Activated naive CD4-positive, alpha-beta T cell treated with anti-CD3 and anti-CD28 coated beads for 36 hours (primary cell): ENCODE data around the gene POLD3. TPM values are rescaled to one million over a fixed set of nuclear protein-coding genes. Genes with fewer than 3 reads are reported as not detected.
"Not testable (repeated sequence)": the region's sequence is repeated elsewhere in the genome, so short reads cannot be mapped to it uniquely, and the experiment has no call there.

Source experiments
- CTCF ChIA-PET: fragments of 350-600 bp; sonication (Branson Sonifier 250); formaldehyde crosslinking; loops from one replicate; lab custom pipeline; 2021; ENCODE audit warnings: antibody characterized with exemption; lab: Charles Lee
- DNase-seq: peaks from one replicate; pipeline ENCODE4 v3.0.0-alpha.2; 2020
- H3K27ac Mint-ChIP-seq: one replicate; pipeline ENCODE4 v1.8.0; 2021; ENCODE audit warnings: mild to moderate bottlenecking, mixed read lengths
- H3K27me3 Mint-ChIP-seq: one replicate; pipeline ENCODE4 v1.8.0; 2021; ENCODE audit warnings: low read depth, mixed read lengths
- H3K36me3 Mint-ChIP-seq: one replicate; pipeline ENCODE4 v1.8.0; 2021; ENCODE audit warnings: low read depth, mixed read lengths
- H3K4me1 Mint-ChIP-seq: one replicate; pipeline ENCODE4 v1.8.0; 2021; ENCODE audit warnings: low read depth, mixed read lengths
- H3K4me3 Mint-ChIP-seq: one replicate; pipeline ENCODE4 v1.8.0; 2021; ENCODE audit warnings: mild to moderate bottlenecking, moderate library complexity, mixed read lengths
- H3K9me3 Mint-ChIP-seq: one replicate; pipeline ENCODE4 v1.8.0; 2021; ENCODE audit warnings: mixed read lengths
- intact Hi-C: fragments of 100-400 bp; cut with micrococcal nuclease; formaldehyde crosslinking; loops from one replicate; pipeline ENCODE4 v1.15.1; 2023
- total RNA-seq, 2 experiments: library from RNA; stranded (reverse); gene quantifications; one replicate each; pipeline ENCODE4 v1.2.3, GENCODE V29; 2021

Gene POLD3
- total RNA-seq, 2 experiments from 2014 or later = 84.8 to 91.9 TPM

DNA sequence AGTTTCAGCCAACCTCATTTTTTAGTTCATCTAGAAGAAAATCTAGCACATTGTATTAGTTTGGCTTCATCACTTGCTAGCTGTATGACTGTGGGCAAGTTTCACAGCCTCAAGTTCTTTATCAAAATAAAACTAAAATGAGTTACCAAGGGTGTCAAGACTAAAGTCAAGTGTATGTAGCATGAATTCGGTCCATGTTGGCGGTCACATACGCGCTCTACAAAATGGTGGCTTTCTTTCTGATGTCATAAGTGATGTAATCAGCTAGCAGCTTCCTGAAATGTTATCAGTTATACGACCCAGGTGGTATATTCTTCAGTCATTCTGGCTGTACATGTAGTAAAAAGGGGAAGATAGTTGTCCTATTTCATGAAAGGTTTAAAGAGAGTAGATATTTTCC lies 50.5 kb downstream of the POLD3 start:
- Mint-ChIP-seq H3K27me3 (no peaks in the 10 kb centered on the region), H3K36me3 (peaks cover 54% of the 10 kb centered on the region), H3K27ac (no peak overlapping the region), H3K9me3 (no peaks in the 10 kb centered on the region), H3K4me3 (no peak overlapping the region), H3K4me1 (no peaks in the 10 kb centered on the region)
- CTCF ChIA-PET = no interaction called here
- DNase-seq = no peak
- intact Hi-C loops = no loop called here

DNA sequence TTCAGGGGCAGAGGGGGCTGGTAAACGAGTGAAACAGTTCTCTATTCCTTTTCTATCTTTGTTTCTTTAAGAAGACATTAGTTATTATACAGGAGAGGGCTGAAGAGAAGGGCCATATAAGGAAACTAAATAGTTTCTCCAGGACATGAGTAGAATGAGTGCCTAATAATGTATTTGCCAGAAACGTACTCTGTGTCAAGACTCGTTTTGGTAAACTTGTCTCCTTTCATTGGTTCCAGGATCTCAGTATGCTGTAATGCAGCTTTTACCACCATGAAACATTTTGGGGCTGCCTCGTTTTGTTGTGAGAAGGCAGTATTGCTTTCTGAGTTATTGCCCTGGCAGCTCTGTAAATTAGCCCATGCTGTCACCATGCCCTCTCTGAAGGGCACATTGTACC lies 51.7 kb downstream of the POLD3 start:
- no peak overlapping the region for H3K4me3 Mint-ChIP-seq
- H3K27me3 Mint-ChIP-seq = no peaks in the 10 kb centered on the region
- intact Hi-C loops = no loop called here
- H3K36me3 Mint-ChIP-seq = peaks cover 57% of the 10 kb centered on the region
- H3K9me3 Mint-ChIP-seq = no peaks in the 10 kb centered on the region
- no peak for DNase-seq
- H3K4me1 Mint-ChIP-seq = no peaks in the 10 kb centered on the region
- CTCF ChIA-PET = no interaction called here
- H3K27ac Mint-ChIP-seq = no peak overlapping the region

DNA sequence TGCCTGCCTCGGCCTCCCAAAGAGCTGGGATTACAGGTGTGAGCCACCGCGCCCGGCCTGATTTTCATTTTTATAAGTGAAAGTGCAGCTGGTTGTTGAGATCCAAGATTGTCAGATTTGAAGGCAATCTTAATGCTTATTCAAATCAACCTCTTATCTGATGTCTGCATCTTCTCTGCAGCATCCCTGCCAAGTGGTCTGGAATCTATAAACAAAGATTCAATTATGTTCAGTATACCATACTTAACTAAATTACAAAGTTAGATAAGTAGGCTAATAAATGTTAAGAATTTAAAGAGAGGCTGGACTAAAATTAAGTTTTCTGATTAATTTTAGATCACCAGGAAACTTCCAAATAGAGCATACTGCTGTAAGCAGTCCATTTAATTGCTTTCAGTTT lies 53.8 kb downstream of the POLD3 start:
- CTCF ChIA-PET = interaction anchor here (0.7 kb wide), 1 partner anchor 1270 kb away, joined by 3 read pairs; no protein-coding TSS in a partner anchor
- peaks cover 58% of the 10 kb centered on the region for H3K36me3 Mint-ChIP-seq
- H3K4me3 Mint-ChIP-seq = no peak overlapping the region
- no peaks in the 10 kb centered on the region for H3K4me1 Mint-ChIP-seq
- intact Hi-C loops = no loop called here
- H3K9me3 Mint-ChIP-seq = no peaks in the 10 kb centered on the region
- H3K27me3 Mint-ChIP-seq = no peaks in the 10 kb centered on the region
- H3K27ac Mint-ChIP-seq = no peak overlapping the region
- DNase-seq = no peak

DNA sequence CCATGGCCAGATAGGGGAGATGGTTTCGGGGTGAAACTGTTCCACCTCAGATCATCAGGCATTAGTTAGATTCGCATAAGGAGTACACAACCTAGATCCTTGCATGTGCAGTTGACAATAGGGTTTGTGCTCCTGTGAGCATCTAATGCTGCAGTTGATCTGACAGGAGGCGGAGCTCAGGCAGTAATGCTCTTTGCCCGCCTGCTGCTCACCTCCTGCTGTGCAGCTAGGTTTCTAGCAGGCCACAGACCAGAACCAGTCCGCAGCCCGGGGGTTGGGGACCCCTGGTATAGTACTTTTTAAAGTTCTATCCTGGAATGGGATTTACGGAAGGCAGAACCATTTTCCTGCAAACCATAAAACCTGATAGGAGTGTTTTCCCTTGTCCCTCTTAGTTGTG lies 54.6 kb downstream of the POLD3 start:
- H3K36me3 Mint-ChIP-seq = peaks cover 57% of the 10 kb centered on the region
- no peak overlapping the region for H3K4me3 Mint-ChIP-seq
- intact Hi-C loops = no loop called here

DNA sequence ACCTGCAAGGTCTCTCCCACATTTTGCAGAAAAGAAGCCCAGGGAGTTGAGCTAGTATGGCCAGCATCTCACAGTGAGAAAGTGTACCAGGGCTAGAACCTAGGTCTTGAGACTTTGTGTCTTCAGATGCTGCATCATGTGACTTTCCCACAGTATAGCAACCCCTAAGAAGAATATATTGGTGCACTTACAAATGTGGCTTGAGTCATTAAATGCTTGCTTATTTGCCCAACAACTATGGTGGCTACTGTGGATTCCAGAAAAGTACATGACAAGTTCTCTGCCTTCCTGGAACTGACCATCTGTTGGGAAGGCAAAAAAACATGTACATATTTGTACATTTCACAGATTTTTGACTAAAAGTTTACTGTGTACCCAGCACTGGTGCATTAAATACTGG lies 55.0 kb downstream of the POLD3 start:
- no peak overlapping the region for H3K27ac Mint-ChIP-seq
- H3K4me1 Mint-ChIP-seq = no peaks in the 10 kb centered on the region
- intact Hi-C loops = no loop called here
- H3K36me3 Mint-ChIP-seq = peaks cover 59% of the 10 kb centered on the region
- no peaks in the 10 kb centered on the region for H3K9me3 Mint-ChIP-seq
- no peaks in the 10 kb centered on the region for H3K27me3 Mint-ChIP-seq
- no peak for DNase-seq
- CTCF ChIA-PET = no interaction called here
- no peak overlapping the region for H3K4me3 Mint-ChIP-seq

More for the DNA sequence above, 54.6 kb downstream of the POLD3 start:
- Mint-ChIP-seq H3K27me3 (no peaks in the 10 kb centered on the region), H3K4me1 (no peaks in the 10 kb centered on the region), H3K27ac (no peak overlapping the region), H3K9me3 (no peaks in the 10 kb centered on the region)
- CTCF ChIA-PET = no interaction called here
- DNase-seq = no peak

- intact Hi-C loops = no loop called here
- no peak overlapping the region for H3K4me3 Mint-ChIP-seq
- CTCF ChIA-PET = no interaction called here
- no peaks in the 10 kb centered on the region for H3K9me3 Mint-ChIP-seq
- H3K4me1 Mint-ChIP-seq = no peaks in the 10 kb centered on the region
- H3K36me3 Mint-ChIP-seq = peaks cover 61% of the 10 kb centered on the region
- DNase-seq = no peak
- H3K27me3 Mint-ChIP-seq = no peaks in the 10 kb centered on the region
- no peak overlapping the region for H3K27ac Mint-ChIP-seq
These were observed 55.4 kb downstream of the POLD3 start for GRCh38 chr11:74647831-74648230.

GRCh38 chr11:74648894-74649293 lies 56.5 kb downstream of the POLD3 start:
- intact Hi-C loops = no loop called here
- Mint-ChIP-seq H3K9me3 (no peaks in the 10 kb centered on the region), H3K4me3 (no peak overlapping the region), H3K4me1 (no peaks in the 10 kb centered on the region), H3K27me3 (no peaks in the 10 kb centered on the region), H3K27ac (no peak overlapping the region), H3K36me3 (peaks cover 63% of the 10 kb centered on the region)
- no peak for DNase-seq
- CTCF ChIA-PET = interaction anchor here (0.6 to 0.9 kb wide), 2 partner anchors 76 to 627 kb away, joined by 3 to 4 read pairs; no protein-coding TSS in a partner anchor

GRCh38 chr11:74650498-74650897 lies 58.1 kb downstream of the POLD3 start:
- CTCF ChIA-PET = interaction anchor here (0.6 kb wide), 1 partner anchor 433 kb away, joined by 3 read pairs; no protein-coding TSS in a partner anchor
- H3K27me3 Mint-ChIP-seq = no peaks in the 10 kb centered on the region
- no peak overlapping the region for H3K27ac Mint-ChIP-seq
- H3K9me3 Mint-ChIP-seq = no peaks in the 10 kb centered on the region
- no peak for DNase-seq
- peaks cover 64% of the 10 kb centered on the region for H3K36me3 Mint-ChIP-seq
- intact Hi-C loops = no loop called here
- no peak overlapping the region for H3K4me3 Mint-ChIP-seq
- H3K4me1 Mint-ChIP-seq = no peaks in the 10 kb centered on the region

GRCh38 chr11:74654976-74655375 lies 62.6 kb downstream of the POLD3 start:
- H3K9me3 Mint-ChIP-seq = peaks cover 13% of the 10 kb centered on the region
- DNase-seq = no peak
- CTCF ChIA-PET = interaction anchor here (0.6 kb wide), 1 partner anchor 943 kb away, joined by 3 read pairs; no protein-coding TSS in a partner anchor
- no peak overlapping the region for H3K27ac Mint-ChIP-seq
- no peaks in the 10 kb centered on the region for H3K4me1 Mint-ChIP-seq
- peaks cover 73% of the 10 kb centered on the region for H3K36me3 Mint-ChIP-seq
- no peak overlapping the region for H3K4me3 Mint-ChIP-seq
- intact Hi-C loops = no loop called here
- H3K27me3 Mint-ChIP-seq = no peaks in the 10 kb centered on the region

- DNase-seq, CTCF ChIA-PET, H3K27ac Mint-ChIP-seq, H3K4me3 Mint-ChIP-seq, H3K4me1 Mint-ChIP-seq, intact Hi-C loops, H3K27me3 Mint-ChIP-seq: not testable (repeated sequence)
- H3K9me3 Mint-ChIP-seq = peaks cover 13% of the 10 kb centered on the region
- peaks cover 52% of the 10 kb centered on the region for H3K36me3 Mint-ChIP-seq
These were observed 66.7 kb downstream of the POLD3 start for GRCh38 chr11:74659124-74659523.

GRCh38 chr11:74662487-74663103 lies 70.2 kb downstream of the POLD3 start:
- Mint-ChIP-seq H3K4me1 (no peaks in the 10 kb centered on the region), H3K36me3 (peaks cover 35% of the 10 kb centered on the region), H3K27me3 (no peaks in the 10 kb centered on the region), H3K4me3 (no peak overlapping the region), H3K9me3 (peaks cover 13% of the 10 kb centered on the region), H3K27ac (no peak overlapping the region)
- CTCF ChIA-PET = no interaction called here
- intact Hi-C loops = no loop called here
- DNase-seq = no peak

- DNase-seq = no peak
- peaks cover 12% of the 10 kb centered on the region for H3K9me3 Mint-ChIP-seq
- CTCF ChIA-PET = no interaction called here
- H3K36me3 Mint-ChIP-seq = peaks cover 29% of the 10 kb centered on the region
- intact Hi-C loops = no loop called here
- no peak overlapping the region for H3K4me3 Mint-ChIP-seq
- no peaks in the 10 kb centered on the region for H3K27me3 Mint-ChIP-seq
- H3K27ac Mint-ChIP-seq = no peak overlapping the region
- H3K4me1 Mint-ChIP-seq = no peaks in the 10 kb centered on the region
These were observed 70.9 kb downstream of the POLD3 start for GRCh38 chr11:74663315-74663714.
